ENCODE data around the gene MYPN. TPM values are rescaled to one million over a fixed set of nuclear protein-coding genes. Genes with fewer than 3 reads are reported as not detected.
"Not testable (repeated sequence)": the region's sequence is repeated elsewhere in the genome, so short reads cannot be mapped to it uniquely, and the experiment has no call there.

MYPN gene
- total RNA-seq, 2 experiments from 2014 or later: not detected

DNA sequence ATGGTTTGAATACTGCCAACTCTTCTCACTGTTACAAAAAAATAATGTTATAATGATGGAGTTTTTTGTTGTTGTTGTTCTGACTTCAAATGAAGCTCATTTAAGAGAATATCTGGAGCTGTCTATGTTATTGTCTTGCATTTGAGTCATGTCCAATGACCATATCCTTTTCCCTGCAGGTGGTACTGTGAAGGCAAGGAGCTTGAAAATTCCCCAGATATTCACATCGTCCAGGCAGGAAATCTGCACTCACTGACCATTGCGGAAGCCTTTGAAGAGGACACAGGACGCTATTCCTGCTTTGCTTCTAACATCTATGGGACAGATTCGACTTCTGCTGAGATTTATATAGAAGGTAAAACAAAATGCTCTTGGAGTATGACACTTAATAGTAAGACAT lies 33.5 kb downstream of the MYPN start:
- no peak overlapping the region for H3K4me3 Mint-ChIP-seq
- intact Hi-C loops (cut with micrococcal nuclease): no loop called here
- H3K9me3 Mint-ChIP-seq: no peaks in the 10 kb centered on the region
- no peak for DNase-seq
- H3K4me1 Mint-ChIP-seq (ENCODE audit: low read depth): no peaks in the 10 kb centered on the region
- no peak overlapping the region for H3K27ac Mint-ChIP-seq
- CTCF ChIA-PET: interaction anchor here (0.6 to 1.2 kb wide), 2 partner anchors 13 to 179 kb away, joined by 3 read pairs; no protein-coding TSS in a partner anchor
- no peaks in the 10 kb centered on the region for H3K36me3 Mint-ChIP-seq (ENCODE audit: low read depth)
- H3K27me3 Mint-ChIP-seq (ENCODE audit: low read depth): peaks cover 6% of the 10 kb centered on the region

DNA sequence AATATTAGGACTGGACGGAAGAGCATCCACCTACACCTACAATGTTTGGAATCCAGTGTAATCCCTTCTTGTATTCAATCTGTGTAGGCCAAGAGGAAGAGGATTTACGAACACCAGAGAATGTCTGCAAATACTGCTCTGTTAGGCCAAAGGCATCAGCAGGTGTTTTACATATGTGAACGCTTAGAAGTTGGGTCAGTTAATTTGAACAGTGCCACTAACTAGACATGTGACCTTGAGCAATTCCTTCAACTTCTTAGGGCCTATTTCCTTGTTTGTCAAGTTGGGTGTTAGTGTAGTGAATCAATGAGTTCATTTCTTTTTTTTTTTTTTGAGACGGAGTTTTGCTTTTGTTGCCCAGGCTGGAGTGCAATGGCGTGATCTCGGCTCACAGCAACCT lies 35.4 kb downstream of the MYPN start:
- CTCF ChIA-PET: interaction anchor here (0.6 to 3.2 kb wide), 2 partner anchors 11 to 288 kb away, joined by 3 to 12 read pairs; no protein-coding TSS in a partner anchor
- intact Hi-C loops (cut with micrococcal nuclease): no loop called here
- Mint-ChIP-seq H3K27ac (no peak overlapping the region), H3K9me3 (no peaks in the 10 kb centered on the region), H3K4me3 (no peak overlapping the region), H3K4me1 (ENCODE audit: low read depth) (no peaks in the 10 kb centered on the region), H3K36me3 (ENCODE audit: low read depth) (no peaks in the 10 kb centered on the region), H3K27me3 (ENCODE audit: low read depth) (peaks cover 6% of the 10 kb centered on the region)
- DNase-seq: no peak

DNA sequence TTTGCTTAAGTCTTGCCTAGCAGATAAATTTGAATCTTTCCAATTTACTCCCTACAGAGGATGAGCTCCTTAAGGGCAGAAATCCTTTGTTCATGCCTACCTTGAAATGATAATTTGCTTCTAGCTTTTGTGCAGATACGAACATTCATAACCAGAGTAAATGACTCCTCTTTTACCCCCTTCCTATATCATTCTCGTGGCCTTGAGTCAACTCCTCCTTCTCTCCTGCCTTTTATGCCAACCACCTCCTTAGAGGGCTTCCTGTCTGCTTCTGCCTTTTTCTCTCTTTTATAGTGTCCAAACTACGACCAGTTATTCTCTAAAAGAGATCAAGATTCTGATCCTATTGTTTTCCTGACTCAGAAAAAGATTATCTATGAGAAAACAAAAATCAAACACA lies 36.4 kb downstream of the MYPN start:
- no peak overlapping the region for H3K27ac Mint-ChIP-seq
- no peak overlapping the region for H3K4me3 Mint-ChIP-seq
- no peaks in the 10 kb centered on the region for H3K4me1 Mint-ChIP-seq (ENCODE audit: low read depth)
- intact Hi-C loops (cut with micrococcal nuclease): no loop called here
- CTCF ChIA-PET: interaction anchor here (0.6 to 3.2 kb wide), 3 partner anchors 10 to 297 kb away, joined by 3 to 12 read pairs (median 4); no protein-coding TSS in a partner anchor
- no peak for DNase-seq
- no peaks in the 10 kb centered on the region for H3K9me3 Mint-ChIP-seq
- H3K36me3 Mint-ChIP-seq (ENCODE audit: low read depth): no peaks in the 10 kb centered on the region
- no peaks in the 10 kb centered on the region for H3K27me3 Mint-ChIP-seq (ENCODE audit: low read depth)

DNA sequence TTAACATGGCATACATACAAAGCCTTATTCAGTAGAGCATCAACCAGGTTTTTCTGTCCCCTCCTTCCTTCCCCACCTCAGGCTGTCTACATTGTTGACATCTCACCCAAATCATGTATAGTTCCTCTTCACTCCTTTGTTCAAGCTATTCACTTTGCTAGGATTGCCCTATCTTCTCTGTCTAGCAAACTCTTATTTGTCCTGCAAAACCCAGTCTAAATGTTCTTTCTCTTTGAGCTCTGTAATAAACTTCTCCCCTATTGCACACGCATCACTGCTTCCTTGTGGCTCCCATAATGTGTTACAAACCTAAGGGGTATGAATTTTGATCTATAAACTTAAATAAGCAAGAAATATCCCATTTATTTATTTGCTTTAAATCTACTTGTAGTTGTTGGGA lies 36.8 kb downstream of the MYPN start:
- intact Hi-C loops (cut with micrococcal nuclease): no loop called here
- H3K27me3 Mint-ChIP-seq (ENCODE audit: low read depth): no peaks in the 10 kb centered on the region
- H3K9me3 Mint-ChIP-seq: no peaks in the 10 kb centered on the region
- H3K4me1 Mint-ChIP-seq (ENCODE audit: low read depth): no peaks in the 10 kb centered on the region
- H3K27ac Mint-ChIP-seq: no peak overlapping the region
- CTCF ChIA-PET: interaction anchor here (0.6 to 3.2 kb wide), 3 partner anchors 10 to 297 kb away, joined by 3 to 12 read pairs (median 4); no protein-coding TSS in a partner anchor
- no peak for DNase-seq
- H3K4me3 Mint-ChIP-seq: no peak overlapping the region
- no peaks in the 10 kb centered on the region for H3K36me3 Mint-ChIP-seq (ENCODE audit: low read depth)

DNA sequence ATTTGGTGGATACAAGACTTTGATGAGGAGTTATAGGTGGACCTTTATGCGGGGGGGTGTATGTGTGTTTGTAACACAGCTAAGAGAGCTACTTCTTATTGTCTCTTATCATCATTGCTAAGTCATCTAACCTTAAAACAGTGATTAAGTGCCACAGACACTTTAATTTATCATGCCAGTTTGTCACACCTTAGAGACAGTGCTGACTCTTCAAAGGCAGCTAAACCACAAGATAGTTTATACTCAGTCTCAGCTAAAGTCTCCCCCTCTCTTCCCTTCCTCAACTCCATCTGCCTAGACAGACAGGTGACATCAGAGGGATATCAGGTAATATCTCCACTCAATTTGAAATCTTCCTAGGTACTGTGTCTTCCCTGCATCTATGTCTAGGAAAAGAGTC lies 42.2 kb downstream of the MYPN start:
- H3K4me1 Mint-ChIP-seq (ENCODE audit: low read depth): peaks cover 2% of the 10 kb centered on the region
- H3K4me3 Mint-ChIP-seq: no peak overlapping the region
- H3K9me3 Mint-ChIP-seq: no peaks in the 10 kb centered on the region
- H3K27ac Mint-ChIP-seq: no peak overlapping the region
- intact Hi-C loops (cut with micrococcal nuclease): loop anchor here (10.0 kb wide), 2 partner anchors 457 to 487 kb away; partner anchors contain the start of gene CTNNA3
- H3K36me3 Mint-ChIP-seq (ENCODE audit: low read depth): no peaks in the 10 kb centered on the region
- peaks cover 3% of the 10 kb centered on the region for H3K27me3 Mint-ChIP-seq (ENCODE audit: low read depth)
- CTCF ChIA-PET: interaction anchor here (1.1 to 4.0 kb wide), 2 partner anchors 296 to 330 kb away, joined by 6 to 25 read pairs; no protein-coding TSS in a partner anchor
- DNase-seq: no peak

DNA sequence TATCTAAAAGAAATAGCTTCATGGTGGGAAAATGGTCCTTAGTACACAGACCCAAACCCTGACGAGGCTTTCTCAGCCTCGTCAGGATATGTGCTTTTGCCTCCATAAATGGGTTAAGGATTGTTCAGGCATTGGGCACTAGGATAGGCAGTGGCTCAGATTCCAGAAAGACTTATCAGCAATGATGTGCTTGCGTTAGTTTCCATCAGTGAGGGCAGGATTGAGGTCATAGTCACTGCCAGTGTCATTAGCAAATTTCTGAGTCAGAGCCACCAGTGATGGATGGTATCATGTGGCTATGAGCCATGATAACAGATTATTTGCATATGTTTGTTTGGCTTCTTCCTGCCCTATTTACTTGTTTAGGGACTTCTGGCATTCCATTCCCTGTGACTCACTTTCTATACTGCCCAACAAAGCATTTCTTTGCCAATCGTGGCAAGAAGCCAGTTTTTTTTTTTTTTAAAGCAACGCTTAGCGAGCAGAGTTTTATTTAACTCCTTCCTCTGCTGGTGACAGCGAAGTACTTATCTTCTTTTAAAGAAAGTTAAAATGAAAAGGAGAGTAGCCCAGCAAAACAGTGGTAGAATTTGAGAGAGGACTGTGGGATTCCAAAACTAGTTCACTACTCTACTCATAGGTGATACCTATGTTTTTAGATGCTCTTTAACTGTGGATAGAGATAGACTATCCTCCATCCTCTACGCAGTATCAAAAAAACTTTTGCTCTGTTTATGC lies 44.4 kb downstream of the MYPN start:
- Mint-ChIP-seq H3K36me3 (ENCODE audit: low read depth) (no peaks in the 10 kb centered on the region), H3K9me3 (no peaks in the 10 kb centered on the region), H3K27ac (no peak overlapping the region), H3K4me1 (ENCODE audit: low read depth) (peaks cover 2% of the 10 kb centered on the region), H3K4me3 (no peak overlapping the region), H3K27me3 (ENCODE audit: low read depth) (peaks cover 3% of the 10 kb centered on the region)
- CTCF ChIA-PET: interaction anchor here (0.6 to 4.0 kb wide), 4 partner anchors 148 to 457 kb away, joined by 3 to 25 read pairs (median 4); no protein-coding TSS in a partner anchor
- DNase-seq: peak; percentile 9
- intact Hi-C loops (cut with micrococcal nuclease): loop anchor here (10.0 kb wide), 2 partner anchors 459 to 489 kb away; partner anchors contain the start of gene CTNNA3

DNA sequence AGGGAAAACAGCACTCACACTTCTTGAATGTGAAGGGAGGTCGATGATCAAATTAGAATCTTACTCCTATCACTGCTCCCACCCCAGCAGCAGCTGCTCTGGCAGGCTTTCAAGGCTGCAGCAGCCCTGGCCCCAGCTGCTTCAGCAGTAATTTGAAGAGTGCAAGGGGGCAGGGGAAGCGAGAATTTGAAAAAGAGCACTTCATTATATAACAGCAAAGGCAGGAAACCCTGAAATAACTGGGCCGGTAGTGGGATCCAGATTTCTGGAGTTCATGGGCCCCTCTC lies 44.9 kb downstream of the MYPN start:
- H3K36me3 Mint-ChIP-seq (ENCODE audit: low read depth): no peaks in the 10 kb centered on the region
- intact Hi-C loops (cut with micrococcal nuclease): loop anchor here (10.0 kb wide), 2 partner anchors 459 to 489 kb away; partner anchors contain the start of gene CTNNA3
- peaks cover 3% of the 10 kb centered on the region for H3K27me3 Mint-ChIP-seq (ENCODE audit: low read depth)
- peaks cover 2% of the 10 kb centered on the region for H3K4me1 Mint-ChIP-seq (ENCODE audit: low read depth)
- CTCF ChIA-PET: interaction anchor here (0.7 to 4.9 kb wide), 4 partner anchors 148 to 299 kb away, joined by 3 to 114 read pairs (median 4); no protein-coding TSS in a partner anchor
- DNase-seq: no peak
- no peak overlapping the region for H3K4me3 Mint-ChIP-seq
- no peak overlapping the region for H3K27ac Mint-ChIP-seq
- H3K9me3 Mint-ChIP-seq: no peaks in the 10 kb centered on the region

DNA sequence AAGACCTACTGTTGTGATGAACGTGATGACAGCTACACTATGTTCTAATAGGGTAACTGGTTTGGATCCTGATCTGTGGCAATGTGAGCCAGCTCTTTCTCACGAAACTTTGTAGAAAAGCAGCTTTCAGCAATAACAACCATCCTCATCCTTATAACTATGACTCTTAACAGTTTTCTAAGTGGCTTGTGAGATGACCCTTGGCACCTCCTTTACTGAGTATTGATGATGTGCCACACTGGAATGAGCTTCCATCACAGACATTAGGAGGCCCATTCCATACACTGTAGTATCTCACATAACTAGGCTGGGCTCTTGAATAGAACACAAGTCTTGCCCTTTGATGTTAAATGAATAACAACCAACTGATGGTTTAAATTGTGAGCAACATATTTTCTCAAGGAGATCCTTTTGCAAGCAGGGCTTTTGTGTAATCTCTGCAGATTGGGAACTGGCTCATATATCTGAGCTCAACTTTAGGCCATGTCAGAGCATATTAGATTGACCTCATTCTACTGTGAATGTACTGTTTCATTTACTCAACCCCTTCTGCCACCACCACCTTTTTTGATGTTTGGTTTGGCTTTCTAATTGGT lies 46.4 kb downstream of the MYPN start:
- no peak for DNase-seq
- Mint-ChIP-seq H3K36me3 (ENCODE audit: low read depth) (no peaks in the 10 kb centered on the region), H3K4me3 (no peak overlapping the region), H3K27me3 (ENCODE audit: low read depth) (peaks cover 3% of the 10 kb centered on the region), H3K27ac (no peak overlapping the region), H3K9me3 (no peaks in the 10 kb centered on the region), H3K4me1 (ENCODE audit: low read depth) (peaks cover 2% of the 10 kb centered on the region)
- intact Hi-C loops (cut with micrococcal nuclease): loop anchor here (1.0 to 10.0 kb wide), 6 partner anchors 53 to 491 kb away; partner anchors contain the start of gene CTNNA3
- CTCF ChIA-PET: interaction anchor here (0.6 to 4.9 kb wide), 37 partner anchors 10 to 374 kb away, joined by 3 to 114 read pairs (median 4); partner anchors contain the start of gene MYPN

DNA sequence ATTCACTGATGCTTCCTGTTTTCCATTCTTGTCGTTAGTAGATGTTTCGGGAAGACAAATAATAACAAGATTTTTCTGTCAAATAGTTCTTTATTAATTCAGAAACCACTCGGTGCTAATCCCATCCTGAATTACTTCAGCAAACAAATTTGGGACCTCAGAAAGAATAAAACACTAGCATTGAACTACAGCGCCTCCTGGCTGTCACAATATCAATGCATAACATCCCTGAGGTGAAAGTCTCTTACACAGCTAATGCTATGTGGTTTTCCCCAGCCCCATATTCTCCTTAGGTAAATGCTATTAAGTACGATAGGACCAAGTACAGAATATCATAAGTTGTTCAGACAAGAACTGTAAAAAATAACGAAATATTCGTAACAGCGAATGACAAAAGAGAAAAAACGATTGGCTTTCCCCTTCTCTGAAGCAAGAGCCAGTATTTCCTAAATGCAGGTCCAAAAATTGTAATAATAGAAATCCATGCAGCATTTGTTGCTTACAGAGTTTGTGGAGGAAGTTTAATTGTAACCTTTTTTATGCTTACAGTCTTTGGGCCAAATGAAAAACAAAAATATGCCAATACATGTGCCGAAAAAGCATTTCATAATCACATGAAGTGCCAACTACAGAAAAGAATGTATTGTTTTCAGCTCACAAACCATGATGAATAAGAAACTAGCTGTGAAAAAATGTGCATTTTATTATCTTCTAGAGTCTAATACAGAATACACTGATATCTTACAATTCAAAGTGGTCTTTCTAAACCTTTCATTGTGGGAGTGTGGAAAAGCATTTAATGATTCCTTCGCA lies 47.3 kb downstream of the MYPN start:
- no peaks in the 10 kb centered on the region for H3K9me3 Mint-ChIP-seq
- intact Hi-C loops (cut with micrococcal nuclease): loop anchor here (1.0 to 10.0 kb wide), 6 partner anchors 52 to 492 kb away; partner anchors contain the start of gene CTNNA3
- no peaks in the 10 kb centered on the region for H3K36me3 Mint-ChIP-seq (ENCODE audit: low read depth)
- H3K4me1 Mint-ChIP-seq (ENCODE audit: low read depth): peaks cover 2% of the 10 kb centered on the region
- no peak overlapping the region for H3K27ac Mint-ChIP-seq
- H3K27me3 Mint-ChIP-seq (ENCODE audit: low read depth): peaks cover 3% of the 10 kb centered on the region
- DNase-seq: peak; percentile 83
- no peak overlapping the region for H3K4me3 Mint-ChIP-seq
- CTCF ChIA-PET: interaction anchor here (0.5 to 4.9 kb wide), 30 partner anchors 10 to 459 kb away, joined by 3 to 114 read pairs (median 4); partner anchors contain the start of gene MYPN

DNA sequence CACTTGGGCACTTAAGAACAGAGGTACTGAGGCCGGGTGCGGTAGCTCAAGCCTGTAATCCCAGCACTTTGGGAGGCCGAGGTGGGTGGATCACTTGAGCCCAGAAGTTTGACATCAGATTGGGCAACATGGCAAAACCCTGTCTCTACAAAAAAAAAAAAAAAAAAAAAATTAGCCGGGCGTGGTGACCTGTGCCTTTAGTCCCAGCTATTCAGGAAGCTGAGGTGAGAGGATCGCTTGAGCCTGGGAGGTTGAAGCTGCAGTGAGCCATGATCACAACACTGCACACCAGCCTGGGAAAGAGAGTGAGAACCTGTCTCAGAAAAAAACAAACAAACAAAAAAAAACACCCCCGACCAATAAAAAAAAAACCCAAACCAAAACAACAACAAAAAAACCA lies 48.2 kb downstream of the MYPN start:
- not testable (repeated sequence) for H3K4me1 Mint-ChIP-seq (ENCODE audit: low read depth); H3K27ac Mint-ChIP-seq; H3K36me3 Mint-ChIP-seq (ENCODE audit: low read depth); DNase-seq; H3K9me3 Mint-ChIP-seq; H3K27me3 Mint-ChIP-seq (ENCODE audit: low read depth); H3K4me3 Mint-ChIP-seq
- intact Hi-C loops (cut with micrococcal nuclease): loop anchor here (2.0 to 10.0 kb wide), 3 partner anchors 51 to 493 kb away; partner anchors contain the start of gene CTNNA3
- CTCF ChIA-PET: interaction anchor here (0.6 to 4.9 kb wide), 12 partner anchors 12 to 460 kb away, joined by 3 to 114 read pairs (median 6); partner anchors contain the start of gene MYPN

DNA sequence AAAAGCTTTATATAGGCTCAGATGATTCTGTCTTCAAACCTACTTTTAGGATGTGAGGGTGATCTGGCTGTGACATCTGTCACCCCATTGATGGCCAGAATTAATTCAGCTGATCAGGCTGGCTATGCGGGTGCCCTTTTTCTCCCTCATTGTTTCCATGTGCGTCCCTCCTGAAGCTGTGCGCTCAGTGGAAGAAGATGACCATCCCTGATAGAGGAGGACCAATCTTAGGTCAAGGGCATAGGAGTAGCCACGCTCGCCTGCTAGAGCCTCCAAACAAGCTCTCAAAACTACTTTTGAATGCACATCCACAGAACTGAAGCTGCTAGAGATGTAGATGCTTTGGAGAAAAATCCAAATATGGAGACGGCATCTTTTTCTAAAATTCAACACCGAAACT lies 48.7 kb downstream of the MYPN start:
- H3K27me3 Mint-ChIP-seq (ENCODE audit: low read depth): peaks cover 3% of the 10 kb centered on the region
- CTCF ChIA-PET: interaction anchor here (0.6 to 4.9 kb wide), 10 partner anchors 11 to 460 kb away, joined by 3 to 114 read pairs (median 3); no protein-coding TSS in a partner anchor
- no peak overlapping the region for H3K4me3 Mint-ChIP-seq

More for the DNA sequence above, 48.7 kb downstream of the MYPN start:
- no peak overlapping the region for H3K27ac Mint-ChIP-seq
- peaks cover 2% of the 10 kb centered on the region for H3K4me1 Mint-ChIP-seq (ENCODE audit: low read depth)
- intact Hi-C loops (cut with micrococcal nuclease): loop anchor here (10.0 kb wide), 2 partner anchors 463 to 493 kb away; partner anchors contain the start of gene CTNNA3
- DNase-seq: no peak
- H3K9me3 Mint-ChIP-seq: no peaks in the 10 kb centered on the region
- no peaks in the 10 kb centered on the region for H3K36me3 Mint-ChIP-seq (ENCODE audit: low read depth)

Data from activated naive CD4-positive, alpha-beta T cell treated with anti-CD3 and anti-CD28 coated beads for 36 hours (primary cell).